ENCODE data around the gene FMNL2.

The FMNL2 gene

GRCh38 chr2:152658221-152658620 lies 323.2 kb downstream of the FMNL2 start:
- CTCF ChIA-PET: interaction anchor here (1.4 to 2.0 kb wide), 2 partner anchors 10 to 483 kb away, joined by 4 to 12 read pairs; partner anchors contain the start of gene STAM2
- no peak for DNase-seq (ENCODE audit: low read depth, low spot score)
- POLR2A ChIA-PET: no interaction called here
- H3K4me3 ChIP-seq (ENCODE audit: low read depth, low read length): no peak overlapping the region
- TF ChIP-seq CTCF (IDR thresholded peaks at IDR 0.05; ENCODE audit: insufficient read depth, low read length, missing control alignments): no peak

- DNase-seq (ENCODE audit: low read depth, low spot score): no peak
- ChIA-PET POLR2A (no interaction called here), CTCF (interaction anchor here (1.0 to 1.6 kb wide), 2 partner anchors 9 to 13 kb away, joined by 3 to 7 read pairs; no protein-coding TSS in a partner anchor)
- no peak for TF ChIP-seq CTCF (IDR thresholded peaks at IDR 0.05; ENCODE audit: insufficient read depth, low read length, missing control alignments)
- no peak overlapping the region for H3K4me3 ChIP-seq (ENCODE audit: low read depth, low read length)
These were observed 326.1 kb downstream of the FMNL2 start for GRCh38 chr2:152661076-152661475.

- ChIA-PET POLR2A (no interaction called here), CTCF (interaction anchor here (1.5 kb wide), 1 partner anchor 17 kb away, joined by 4 read pairs; no protein-coding TSS in a partner anchor)
- no peak overlapping the region for H3K4me3 ChIP-seq (ENCODE audit: low read depth, low read length)
- DNase-seq (ENCODE audit: low read depth, low spot score): no peak
- TF ChIP-seq CTCF (IDR thresholded peaks at IDR 0.05; ENCODE audit: insufficient read depth, low read length, missing control alignments): no peak
These were observed 329.8 kb downstream of the FMNL2 start for GRCh38 chr2:152664725-152665124.

- H3K4me3 ChIP-seq (ENCODE audit: low read depth, low read length): no peak overlapping the region
- no peak for DNase-seq (ENCODE audit: low read depth, low spot score)
- ChIA-PET CTCF (interaction anchor here (0.7 kb wide), 1 partner anchor 9 kb away, joined by 3 read pairs; no protein-coding TSS in a partner anchor), POLR2A (no interaction called here)
- TF ChIP-seq CTCF (IDR thresholded peaks at IDR 0.05; ENCODE audit: insufficient read depth, low read length, missing control alignments): no peak
These were observed 339.4 kb downstream of the FMNL2 start for GRCh38 chr2:152674334-152674733.

- POLR2A ChIA-PET: no interaction called here
- CTCF ChIA-PET: interaction anchor here (1.2 to 1.6 kb wide), 3 partner anchors 29 to 500 kb away, joined by 3 to 4 read pairs (median 3); no protein-coding TSS in a partner anchor
- TF ChIP-seq CTCF (IDR thresholded peaks at IDR 0.05; ENCODE audit: insufficient read depth, low read length, missing control alignments): no peak
- no peak for DNase-seq (ENCODE audit: low read depth, low spot score)
- no peak overlapping the region for H3K4me3 ChIP-seq (ENCODE audit: low read depth, low read length)
These were observed 341.5 kb downstream of the FMNL2 start for GRCh38 chr2:152676461-152676860.

- no peak for TF ChIP-seq CTCF (IDR thresholded peaks at IDR 0.05; ENCODE audit: insufficient read depth, low read length, missing control alignments)
- ChIA-PET POLR2A (no interaction called here), CTCF (no interaction called here)
- no peak overlapping the region for H3K4me3 ChIP-seq (ENCODE audit: low read depth, low read length)
- no peak for DNase-seq (ENCODE audit: low read depth, low spot score)
These were observed 343.8 kb downstream of the FMNL2 start for GRCh38 chr2:152678808-152679207.

Measured in AG04449 (cell line).